NCI-H82 treated with DMSO at 0.1 percent for 48 hours (cell line): ENCODE results near the gene NAA25.

Source experiments
- DNase-seq: peaks from one replicate; lab custom pipeline; 2025; ENCODE audit not compliant: unreplicated experiment; lab: John Stamatoyannopoulos, UW

Gene NAA25

DNA sequence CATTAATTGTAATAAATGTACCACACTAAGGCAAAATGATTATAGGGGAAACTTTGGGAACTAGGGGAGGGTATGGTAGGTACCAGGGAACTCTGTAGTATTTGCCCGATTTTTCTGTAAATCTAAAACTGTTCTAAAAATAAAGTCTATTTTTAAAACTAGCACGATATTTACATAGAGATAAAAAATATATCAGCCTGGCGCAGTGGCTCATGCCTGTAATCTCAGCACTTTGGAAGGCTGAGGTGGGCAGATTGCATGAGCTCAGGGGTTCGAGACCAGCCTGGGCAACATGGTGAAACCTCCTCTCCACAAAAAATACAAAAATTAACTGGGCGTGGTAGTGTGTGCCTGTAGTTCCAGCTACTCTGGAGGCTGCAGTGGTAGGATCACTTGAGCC lies 128.0 kb downstream of the NAA25 start:
- no peak for DNase-seq

DNA sequence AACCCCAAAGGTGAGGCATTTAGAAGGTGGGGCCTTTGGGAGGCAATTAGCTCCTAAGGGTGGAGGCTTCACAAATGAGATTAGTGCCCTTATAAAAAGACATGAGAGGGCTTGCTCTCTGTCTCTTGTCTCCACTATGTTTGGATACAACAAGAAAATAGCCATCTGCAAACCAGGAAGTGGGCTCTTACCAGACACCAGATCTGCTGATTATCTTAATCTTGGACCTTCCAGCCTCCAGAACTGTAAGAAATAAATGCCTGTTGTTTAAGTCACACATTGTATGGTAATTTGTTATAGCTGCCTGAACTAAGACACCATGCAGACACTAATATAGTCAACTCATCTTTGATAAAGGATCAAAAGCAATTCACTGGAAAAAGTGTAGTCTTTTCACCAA lies 130.0 kb downstream of the NAA25 start:
- DNase-seq = no peak

DNA sequence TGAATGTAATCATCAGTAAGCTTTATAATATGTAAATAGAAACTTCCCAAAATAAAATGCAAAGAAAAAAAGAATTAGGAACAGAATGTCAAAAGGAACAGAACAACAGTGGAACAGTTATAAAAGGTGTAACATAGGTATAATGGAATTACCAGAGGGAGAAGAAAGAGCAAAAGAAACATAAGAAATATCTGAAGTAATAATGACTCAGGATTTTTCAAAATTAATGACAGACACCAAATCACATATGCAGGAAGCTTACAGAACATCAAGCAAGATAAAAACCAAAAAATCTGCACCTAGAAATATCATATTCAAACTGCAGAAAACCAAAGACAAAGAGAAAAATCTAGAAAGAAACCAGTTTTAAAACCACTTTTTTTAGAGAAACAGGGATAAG lies 131.7 kb downstream of the NAA25 start:
- no peak for DNase-seq
